ENCODE data around the gene SPTSSA. TPM values are rescaled to one million over a fixed set of nuclear protein-coding genes. Genes with fewer than 3 reads are reported as not detected.
"Not testable (repeated sequence)": the region's sequence is repeated elsewhere in the genome, so short reads cannot be mapped to it uniquely, and the experiment has no call there.

The SPTSSA gene
- total and polyA plus RNA-seq, 2 donors (not counting 1 experiment from before 2014, with no cell fraction given), result 20.1 to 38.4 TPM

- Histone ChIP-seq H4K20me1 (ENCODE audit: control insufficient read depth, extremely low read depth, insufficient read depth, low read length) (no peaks in the 10 kb centered on the region), H3K4me1 (ENCODE audit: control insufficient read depth, extremely low read depth, insufficient read depth, low read length) (no peaks in the 10 kb centered on the region), H3K27ac (ENCODE audit: insufficient read depth, low read length) (no peak overlapping the region), H2AFZ (ENCODE audit: low read length) (no peak overlapping the region), H3K9ac (ENCODE audit: insufficient read depth, low read length) (no peak overlapping the region), H3K4me3 (replicated peaks in 1 of 4; ENCODE audit: control extremely low read depth in 1 of 4, insufficient read depth in 1 of 4, low read depth in 3 of 4, low read length in 4 of 4) (no peak overlapping the region), H3K36me3 (ENCODE audit: control insufficient read depth, insufficient read depth, low read length) (no peaks in the 10 kb centered on the region), H3K27me3 (ENCODE audit: control insufficient read depth, insufficient read depth, low read length) (no peaks in the 10 kb centered on the region), H3K4me2 (ENCODE audit: extremely low read depth, insufficient read depth, low read length) (no peak overlapping the region), H3K9me3 (ENCODE audit: control insufficient read depth, insufficient read depth, low read depth, low read length) (no peaks in the 10 kb centered on the region), H3K79me2 (ENCODE audit: control insufficient read depth, insufficient read depth, low read length) (no peaks in the 10 kb centered on the region)
- TF ChIP-seq CTCF (conservative IDR thresholded peaks at IDR 0.05 in 1 of 2, IDR thresholded peaks at IDR 0.05 in 1 of 2; ENCODE audit: low read depth in 1 of 2, low read length in 2 of 2), result no peak
- TF ChIP-seq EZH2 (IDR thresholded peaks at IDR 0.05; ENCODE audit: low read length, missing control alignments), result no peak
- DNase-seq (ENCODE audit: low read depth in 2 of 2), result no peak
Observed at GRCh38 chr14:34479694-34480093, 17.7 kb upstream of the SPTSSA start.

- no peaks in the 10 kb centered on the region for H3K27me3 ChIP-seq (ENCODE audit: control insufficient read depth, insufficient read depth, low read length)
- H3K79me2 ChIP-seq (ENCODE audit: control insufficient read depth, insufficient read depth, low read length), result no peaks in the 10 kb centered on the region
- H3K27ac ChIP-seq (ENCODE audit: insufficient read depth, low read length), result no peak overlapping the region
- no peak overlapping the region for H3K9ac ChIP-seq (ENCODE audit: insufficient read depth, low read length)
- no peak for TF ChIP-seq CTCF (conservative IDR thresholded peaks at IDR 0.05 in 1 of 2, IDR thresholded peaks at IDR 0.05 in 1 of 2; ENCODE audit: low read depth in 1 of 2, low read length in 2 of 2)
- no peak for TF ChIP-seq EZH2 (IDR thresholded peaks at IDR 0.05; ENCODE audit: low read length, missing control alignments)
- H3K4me3 ChIP-seq (replicated peaks in 1 of 4; ENCODE audit: control extremely low read depth in 1 of 4, insufficient read depth in 1 of 4, low read depth in 3 of 4, low read length in 4 of 4), result no peak overlapping the region
- H3K9me3 ChIP-seq (ENCODE audit: control insufficient read depth, insufficient read depth, low read depth, low read length), result no peaks in the 10 kb centered on the region
- H3K36me3 ChIP-seq (ENCODE audit: control insufficient read depth, insufficient read depth, low read length), result no peaks in the 10 kb centered on the region
- no peaks in the 10 kb centered on the region for H3K4me1 ChIP-seq (ENCODE audit: control insufficient read depth, extremely low read depth, insufficient read depth, low read length)
- no peak for DNase-seq (ENCODE audit: low read depth in 2 of 2)
- no peak overlapping the region for H2AFZ ChIP-seq (ENCODE audit: low read length)
- H3K4me2 ChIP-seq (ENCODE audit: extremely low read depth, insufficient read depth, low read length), result no peak overlapping the region
- no peaks in the 10 kb centered on the region for H4K20me1 ChIP-seq (ENCODE audit: control insufficient read depth, extremely low read depth, insufficient read depth, low read length)
Observed at GRCh38 chr14:34478261-34478660, 16.2 kb upstream of the SPTSSA start.

- H3K79me2 ChIP-seq (ENCODE audit: control insufficient read depth, insufficient read depth, low read length); H3K4me2 ChIP-seq (ENCODE audit: extremely low read depth, insufficient read depth, low read length); H3K27me3 ChIP-seq (ENCODE audit: control insufficient read depth, insufficient read depth, low read length); H4K20me1 ChIP-seq (ENCODE audit: control insufficient read depth, extremely low read depth, insufficient read depth, low read length); H3K36me3 ChIP-seq (ENCODE audit: control insufficient read depth, insufficient read depth, low read length); H3K4me1 ChIP-seq (ENCODE audit: control insufficient read depth, extremely low read depth, insufficient read depth, low read length); DNase-seq (ENCODE audit: low read depth in 2 of 2); H2AFZ ChIP-seq (ENCODE audit: low read length); H3K9me3 ChIP-seq (ENCODE audit: control insufficient read depth, insufficient read depth, low read depth, low read length); H3K9ac ChIP-seq (ENCODE audit: insufficient read depth, low read length); H3K4me3 ChIP-seq (replicated peaks in 1 of 4; ENCODE audit: control extremely low read depth in 1 of 4, insufficient read depth in 1 of 4, low read depth in 3 of 4, low read length in 4 of 4); H3K27ac ChIP-seq (ENCODE audit: insufficient read depth, low read length): not testable (repeated sequence)
Observed at GRCh38 chr14:34476036-34476435, 14.0 kb upstream of the SPTSSA start.
